Activated T-helper 2 cell treated with anti-CD3 and anti-CD28 coated beads, Interferon-gamma antibody, Interleukin-2, Interleukin-4, amounts not matched to agents 10 μg/mL and 5 μg/mL and 100 μg/mL, durations not matched to agents 14 hours and 24 hours and 36 hours (primary cell): ENCODE data around the gene MZF1. TPM values are rescaled to one million over a fixed set of nuclear protein-coding genes. Genes with fewer than 3 reads are reported as not detected.

Source experiments
- DNase-seq: peaks from one replicate; pipeline ENCODE4 v3.0.0; 2021; ENCODE audit warnings: low spot score
- H3K27ac Mint-ChIP-seq: one replicate; pipeline ENCODE4 v1.8.0; 2021; ENCODE audit warnings: mixed read lengths
- H3K27me3 Mint-ChIP-seq: one replicate; pipeline ENCODE4 v1.8.0; 2021; ENCODE audit warnings: low read depth, mixed read lengths
- H3K36me3 Mint-ChIP-seq: one replicate; pipeline ENCODE4 v1.8.0; 2021; ENCODE audit warnings: low read depth, mixed read lengths
- H3K4me1 Mint-ChIP-seq: one replicate; pipeline ENCODE4 v1.8.0; 2021; ENCODE audit warnings: low read depth, mixed read lengths
- H3K4me3 Mint-ChIP-seq: one replicate; pipeline ENCODE4 v1.8.0; 2021; ENCODE audit warnings: low read depth, mild to moderate bottlenecking, moderate library complexity, mixed read lengths
- H3K9me3 Mint-ChIP-seq: one replicate; pipeline ENCODE4 v1.8.0; 2021; ENCODE audit warnings: mixed read lengths
- intact Hi-C: fragments of 100-400 bp; cut with micrococcal nuclease; formaldehyde crosslinking; loops from one replicate; pipeline ENCODE4 v1.15.1; 2023
- total RNA-seq: library from RNA; stranded (reverse); gene quantifications from 2 replicates; pipeline ENCODE4 v1.2.3, GENCODE V29; 2022

The MZF1 gene
- total RNA-seq, 1 donor from 2014 or later, result 18.8 TPM

GRCh38 chr19:58555920-58556621 lies 17.1 kb downstream of the MZF1 start:
- intact Hi-C loops, result loop anchor here (1.0 to 2.0 kb wide), 2 partner anchors 12 to 37 kb away; partner anchors contain the start of genes TRIM28 and ZBTB45

GRCh38 chr19:58555369-58555885 lies 17.7 kb downstream of the MZF1 start:
- H3K36me3 Mint-ChIP-seq, result peaks cover 77% of the 10 kb centered on the region
- no peaks in the 10 kb centered on the region for H3K9me3 Mint-ChIP-seq
- peak overlapping the region; percentile 91 for H3K27ac Mint-ChIP-seq
- H3K4me3 Mint-ChIP-seq, result peak overlapping the region; percentile 92
- no peaks in the 10 kb centered on the region for H3K27me3 Mint-ChIP-seq
- intact Hi-C loops, result loop anchor here (1.0 to 2.0 kb wide), 2 partner anchors 11 to 37 kb away; partner anchors contain the start of genes TRIM28 and ZBTB45
- no peak for DNase-seq
- H3K4me1 Mint-ChIP-seq, result peaks cover 36% of the 10 kb centered on the region

More at GRCh38 chr19:58555920-58556621, 17.1 kb downstream of the MZF1 start:
- H3K27ac Mint-ChIP-seq, result peak overlapping the region; percentile 72
- H3K4me3 Mint-ChIP-seq, result peak overlapping the region; percentile 94
- peaks cover 71% of the 10 kb centered on the region for H3K36me3 Mint-ChIP-seq
- H3K27me3 Mint-ChIP-seq, result no peaks in the 10 kb centered on the region
- H3K9me3 Mint-ChIP-seq, result no peaks in the 10 kb centered on the region
- peaks cover 37% of the 10 kb centered on the region for H3K4me1 Mint-ChIP-seq
- DNase-seq, result no peak

- peaks cover 31% of the 10 kb centered on the region for H3K4me1 Mint-ChIP-seq
- peak within 1 kb of the TSS; percentile 91 for H3K27ac Mint-ChIP-seq
- intact Hi-C loops, result loop anchor here (1.0 to 2.0 kb wide), 2 partner anchors 10 to 36 kb away; partner anchors contain the start of genes TRIM28 and ZBTB45
- H3K4me3 Mint-ChIP-seq, result peak within 1 kb of the TSS; percentile 94
- no peaks in the 10 kb centered on the region for H3K9me3 Mint-ChIP-seq
- peak; percentile 96 for DNase-seq
- H3K36me3 Mint-ChIP-seq, result peaks cover 82% of the 10 kb centered on the region
- no peaks in the 10 kb centered on the region for H3K27me3 Mint-ChIP-seq
Observed at GRCh38 chr19:58554494-58555368, 18.4 kb downstream of the MZF1 start, which contains the start of gene CHMP2A. Gene CHMP2A, minus strand, starts transcription at chr19:58555105. Its CDS starts 893 bp downstream, at chr19:58554212.

GRCh38 chr19:58553799-58554493 lies 19.2 kb downstream of the MZF1 start:
- DNase-seq, result no peak
- peaks cover 88% of the 10 kb centered on the region for H3K36me3 Mint-ChIP-seq
- H3K4me3 Mint-ChIP-seq, result peak overlapping the region; percentile 92
- intact Hi-C loops, result loop anchor here (2.0 kb wide), 1 partner anchor 35 kb away; the partner anchor contains the start of gene ZBTB45
- peaks cover 28% of the 10 kb centered on the region for H3K4me1 Mint-ChIP-seq
- H3K27me3 Mint-ChIP-seq, result no peaks in the 10 kb centered on the region
- no peaks in the 10 kb centered on the region for H3K9me3 Mint-ChIP-seq
- peak overlapping the region; percentile 91 for H3K27ac Mint-ChIP-seq

GRCh38 chr19:58552655-58553054 lies 20.5 kb downstream of the MZF1 start:
- Mint-ChIP-seq H3K9me3 (no peaks in the 10 kb centered on the region), H3K27ac (peak overlapping the region; percentile 54), H3K4me1 (peaks cover 32% of the 10 kb centered on the region), H3K27me3 (no peaks in the 10 kb centered on the region), H3K36me3 (peaks cover 92% of the 10 kb centered on the region), H3K4me3 (no peak overlapping the region)
- DNase-seq, result no peak
- intact Hi-C loops, result no loop called here

- H3K36me3 Mint-ChIP-seq, result peaks cover 90% of the 10 kb centered on the region
- peaks cover 28% of the 10 kb centered on the region for H3K4me1 Mint-ChIP-seq
- no peak for DNase-seq
- H3K9me3 Mint-ChIP-seq, result no peaks in the 10 kb centered on the region
- no peak overlapping the region for H3K27ac Mint-ChIP-seq
- H3K27me3 Mint-ChIP-seq, result no peaks in the 10 kb centered on the region
- intact Hi-C loops, result no loop called here
- H3K4me3 Mint-ChIP-seq, result no peak overlapping the region
Observed at GRCh38 chr19:58551577-58552471, 21.3 kb downstream of the MZF1 start.

- Mint-ChIP-seq H3K9me3 (no peaks in the 10 kb centered on the region), H3K27me3 (no peaks in the 10 kb centered on the region), H3K36me3 (peaks cover 90% of the 10 kb centered on the region), H3K4me3 (no peak overlapping the region), H3K27ac (peak overlapping the region; percentile 35), H3K4me1 (peaks cover 28% of the 10 kb centered on the region)
- intact Hi-C loops, result no loop called here
- no peak for DNase-seq
Observed at GRCh38 chr19:58551123-58551497, 22.0 kb downstream of the MZF1 start.

GRCh38 chr19:58550362-58551122 lies 22.6 kb downstream of the MZF1 start:
- Mint-ChIP-seq H3K27ac (peak overlapping the region; percentile 35), H3K36me3 (peaks cover 90% of the 10 kb centered on the region), H3K4me3 (no peak overlapping the region), H3K4me1 (peaks cover 32% of the 10 kb centered on the region), H3K27me3 (no peaks in the 10 kb centered on the region), H3K9me3 (no peaks in the 10 kb centered on the region)
- intact Hi-C loops, result no loop called here
- DNase-seq, result no peak

- H3K27me3 Mint-ChIP-seq, result no peaks in the 10 kb centered on the region
- peaks cover 27% of the 10 kb centered on the region for H3K4me1 Mint-ChIP-seq
- H3K9me3 Mint-ChIP-seq, result no peaks in the 10 kb centered on the region
- H3K36me3 Mint-ChIP-seq, result peaks cover 89% of the 10 kb centered on the region
- H3K4me3 Mint-ChIP-seq, result no peak overlapping the region
- intact Hi-C loops, result no loop called here
- no peak for DNase-seq
- H3K27ac Mint-ChIP-seq, result peak overlapping the region; percentile 8
Observed at GRCh38 chr19:58549664-58550361, 23.3 kb downstream of the MZF1 start.

- H3K4me3 Mint-ChIP-seq, result no peak overlapping the region
- no peaks in the 10 kb centered on the region for H3K27me3 Mint-ChIP-seq
- intact Hi-C loops, result no loop called here
- DNase-seq, result no peak
- no peak overlapping the region for H3K27ac Mint-ChIP-seq
- H3K36me3 Mint-ChIP-seq, result peaks cover 85% of the 10 kb centered on the region
- H3K9me3 Mint-ChIP-seq, result no peaks in the 10 kb centered on the region
- H3K4me1 Mint-ChIP-seq, result peaks cover 26% of the 10 kb centered on the region
Observed at GRCh38 chr19:58548859-58549663, 24.1 kb downstream of the MZF1 start.
